Kidney glomerular epithelial cell (primary cell): Measurements from ENCODE around the gene FAM47B.
A peak's percentile ranks its signal among the peaks of the same experiment; 100 is the strongest.

Experiments
- DNase-seq: peaks from one replicate; lab custom pipeline; 2025; lab: John Stamatoyannopoulos, UW

The FAM47B gene

DNA sequence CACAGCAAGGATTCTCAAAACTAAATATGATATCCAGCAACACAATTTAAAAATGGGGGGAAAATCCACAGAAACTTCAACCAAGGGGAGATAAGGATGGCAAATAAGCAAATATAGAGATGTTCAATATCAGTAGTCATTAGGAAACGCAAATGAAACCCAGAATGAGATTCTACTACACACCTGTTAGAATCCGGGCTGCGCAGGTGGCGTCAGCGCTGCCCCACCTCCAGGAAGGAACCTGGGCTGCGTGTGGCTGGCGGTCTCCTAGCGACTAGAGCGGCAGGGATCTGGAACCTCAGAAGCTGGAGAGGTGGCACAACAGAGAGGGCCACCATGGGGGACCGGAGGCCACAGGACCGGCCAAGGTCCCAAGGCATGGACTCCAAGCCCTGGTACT is at the start of gene FAM47B:
TSS of gene FAM47B (plus strand) at position 301 of the 400 bp plus-strand sequence. CDS start at position 337, 36 bp downstream.
- no peak for DNase-seq

DNA sequence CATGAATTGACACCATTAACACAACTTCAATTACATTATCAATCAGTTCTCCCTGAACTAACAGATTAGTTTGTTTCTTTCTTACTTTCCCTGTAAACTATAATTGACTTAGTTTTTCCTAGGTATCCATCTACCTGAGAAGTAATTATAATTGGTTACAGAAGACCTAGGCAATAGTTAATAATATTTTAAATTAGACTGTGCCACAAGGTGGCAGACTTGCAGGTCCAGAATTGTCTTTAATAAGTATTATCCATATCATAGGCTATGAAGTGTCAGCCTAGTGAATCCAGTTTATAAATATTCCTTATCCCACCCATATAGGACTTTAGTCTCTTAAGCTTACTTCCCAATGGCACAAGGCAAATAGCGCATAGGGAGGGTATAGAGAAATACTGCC is 48.9 kb upstream of the FAM47B start:
- no peak for DNase-seq

DNA sequence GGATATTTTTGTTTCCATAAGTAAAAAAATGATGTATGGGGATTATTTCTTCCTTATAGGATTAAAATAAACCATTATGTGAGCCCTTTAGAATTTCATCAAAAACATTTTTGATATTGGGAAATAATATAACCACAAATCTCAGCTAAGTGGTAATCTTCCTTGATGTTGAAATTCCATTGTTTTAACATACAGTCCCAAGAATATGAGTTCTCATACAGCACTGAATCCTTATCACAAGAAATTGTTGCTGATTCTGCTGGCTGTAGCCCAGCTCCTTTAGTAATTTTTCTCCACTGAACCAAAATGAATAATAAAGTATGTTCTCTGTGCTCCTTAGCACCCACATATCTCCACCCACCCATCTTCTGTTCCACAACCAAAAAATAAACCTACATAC is 41.9 kb upstream of the FAM47B start:
- no peak for DNase-seq

DNA sequence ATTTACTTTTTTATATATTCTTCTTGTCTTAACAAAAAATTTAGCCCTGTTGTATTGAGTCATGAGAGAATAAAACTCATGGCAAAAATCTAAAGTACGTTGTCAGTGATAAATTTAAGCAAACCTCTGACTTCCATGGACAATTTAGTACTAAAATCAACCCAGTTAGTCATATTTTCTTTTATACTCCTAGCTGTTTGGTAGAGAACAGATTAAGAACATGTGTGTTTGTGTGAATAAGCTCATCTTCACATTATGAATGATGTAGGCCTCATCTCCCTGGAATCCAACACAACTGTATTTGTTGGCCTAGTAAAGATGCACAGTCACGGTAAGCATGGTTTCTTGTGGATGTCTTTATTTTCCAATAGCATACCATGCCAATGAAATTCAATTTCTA is 40.8 kb upstream of the FAM47B start:
- no peak for DNase-seq

DNA sequence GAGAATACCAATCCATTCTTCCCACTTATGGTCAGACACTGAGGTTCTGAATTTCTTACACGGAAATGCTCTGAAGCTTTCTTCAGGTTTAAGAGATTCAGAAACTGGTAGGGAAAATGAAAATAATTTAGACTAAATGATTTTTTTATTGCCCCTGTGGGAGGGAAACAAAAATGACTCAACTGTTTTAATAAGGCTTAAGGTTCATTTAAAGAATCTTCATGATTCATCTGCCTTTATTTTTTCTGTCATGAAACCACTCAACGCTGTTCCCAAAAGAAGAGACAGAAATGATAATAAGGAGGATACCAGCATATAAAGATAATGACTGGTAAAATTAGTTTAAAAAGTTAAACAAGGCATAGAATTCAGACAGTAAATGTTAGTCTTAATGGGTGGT is 39.3 kb upstream of the FAM47B start:
- no peak for DNase-seq

DNA sequence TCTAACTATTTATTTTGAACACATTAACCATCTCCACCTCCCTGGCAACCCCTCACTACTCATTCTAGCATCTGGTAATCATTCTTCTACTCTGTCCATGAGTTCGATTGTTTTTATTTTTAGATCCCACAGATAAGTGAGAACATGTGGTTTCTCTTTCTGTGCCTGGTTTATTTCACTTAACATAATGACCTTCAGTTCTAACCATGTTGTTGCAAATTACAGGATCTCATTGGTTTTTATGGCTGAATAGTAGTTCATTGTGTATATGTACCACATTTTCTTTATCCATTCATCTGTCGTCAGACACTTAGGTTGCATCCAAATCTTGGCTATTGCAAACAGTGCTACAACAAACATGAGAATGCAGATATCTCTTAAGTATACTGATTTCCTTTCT is 33.4 kb upstream of the FAM47B start:
- DNase-seq, result no peak

DNA sequence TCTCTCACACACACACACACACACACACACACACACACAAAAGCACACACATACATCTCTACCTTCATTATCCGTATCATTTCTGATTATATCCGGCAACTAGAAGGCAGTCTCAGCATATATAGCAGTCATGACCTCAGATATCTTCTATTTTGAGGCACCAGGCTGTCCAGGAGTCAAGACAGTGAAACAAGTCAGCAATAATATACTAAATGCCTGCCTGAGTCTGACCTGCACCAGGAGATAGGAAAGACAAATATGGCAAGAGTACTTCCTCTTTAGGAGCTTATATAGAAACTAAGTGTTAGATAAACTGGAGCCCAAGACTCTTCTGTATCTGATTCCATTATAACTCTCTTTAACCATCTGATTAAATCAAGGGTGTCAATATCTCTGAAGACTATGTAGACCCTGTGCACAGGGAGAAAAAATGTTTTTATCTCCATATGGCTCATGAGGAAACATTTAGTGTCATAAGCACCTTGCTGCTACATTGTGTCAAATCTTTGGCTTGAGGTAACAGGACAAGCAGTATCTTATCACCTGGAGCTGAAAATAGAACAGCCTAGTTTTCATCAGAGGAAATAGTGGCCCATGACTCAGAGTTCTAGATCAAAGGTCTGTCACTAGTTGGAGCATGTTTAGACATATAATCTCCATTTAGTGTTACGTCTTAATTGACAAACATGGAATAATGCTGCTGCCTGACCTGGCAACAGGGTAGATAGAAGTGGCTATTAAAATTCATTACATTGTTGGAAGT is 27.0 kb upstream of the FAM47B start:
- no peak for DNase-seq

DNA sequence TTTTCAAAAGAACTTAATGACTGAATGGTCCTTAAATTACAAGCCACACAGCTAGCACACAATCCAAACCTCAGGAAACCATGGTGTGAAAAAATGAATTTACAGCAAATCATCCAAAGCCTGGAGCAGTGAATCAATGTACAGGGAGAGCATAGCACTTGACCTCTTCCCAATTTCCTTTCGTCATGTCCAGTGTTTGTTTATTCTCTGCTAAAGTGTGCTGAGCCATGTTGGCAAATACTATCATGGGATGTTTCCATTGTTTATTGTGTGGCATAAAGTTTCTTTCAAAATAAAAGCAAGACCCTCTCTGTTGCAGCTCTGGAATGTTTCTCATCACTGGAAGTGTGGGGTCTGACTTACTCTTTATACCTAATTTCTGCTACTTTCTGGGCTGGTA is 25.4 kb upstream of the FAM47B start:
- DNase-seq, result no peak

DNA sequence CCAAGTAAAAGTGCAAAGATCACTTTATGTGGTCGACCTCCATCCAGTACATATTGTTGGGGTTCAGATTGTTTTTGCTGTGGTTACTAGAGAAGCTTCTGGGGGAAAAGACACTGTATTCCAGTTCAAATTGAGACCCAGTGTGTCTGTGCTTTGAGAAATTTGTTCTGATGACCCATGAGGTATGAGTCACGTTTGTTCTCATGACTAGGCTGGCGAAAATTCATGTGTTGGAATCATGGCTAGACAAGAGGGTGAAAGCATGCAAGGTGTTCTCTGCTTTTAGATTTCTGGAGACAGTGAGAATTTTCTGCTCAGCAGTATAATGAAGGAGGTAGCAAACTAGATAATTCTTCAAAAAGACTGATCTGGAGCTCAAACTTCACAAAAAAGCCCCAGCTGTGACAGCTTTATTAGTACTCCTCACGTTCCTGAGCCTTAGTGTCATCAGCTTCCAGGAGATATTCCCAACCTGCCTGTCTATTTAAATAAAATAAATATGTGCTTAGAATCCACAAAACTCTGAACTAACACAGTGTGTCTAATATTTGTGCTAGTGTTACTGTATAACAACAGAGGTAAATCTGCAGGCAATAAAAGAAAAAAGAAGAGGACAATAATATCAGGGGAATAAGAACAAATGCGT is 24.4 kb upstream of the FAM47B start:
- peak; percentile 19 for DNase-seq

DNA sequence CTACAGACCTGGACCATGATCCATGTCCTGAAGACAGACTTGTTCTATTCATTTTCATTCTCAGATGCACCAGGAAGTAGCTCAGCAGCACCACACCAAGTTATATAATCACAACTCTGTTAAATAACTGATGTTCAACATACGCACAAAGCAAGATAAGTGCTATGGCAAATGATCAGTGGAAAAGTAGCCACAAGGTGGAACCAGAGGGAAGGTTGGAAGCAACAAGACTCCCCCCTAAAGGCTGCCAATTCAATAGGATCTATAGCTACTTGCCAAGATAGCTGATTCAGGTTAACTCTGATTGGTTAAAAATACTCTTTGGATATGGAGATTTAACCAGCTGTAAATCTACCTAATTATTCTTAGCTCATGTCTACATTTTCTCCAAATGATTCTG is 23.7 kb upstream of the FAM47B start:
- DNase-seq, result peak; percentile 5

DNA sequence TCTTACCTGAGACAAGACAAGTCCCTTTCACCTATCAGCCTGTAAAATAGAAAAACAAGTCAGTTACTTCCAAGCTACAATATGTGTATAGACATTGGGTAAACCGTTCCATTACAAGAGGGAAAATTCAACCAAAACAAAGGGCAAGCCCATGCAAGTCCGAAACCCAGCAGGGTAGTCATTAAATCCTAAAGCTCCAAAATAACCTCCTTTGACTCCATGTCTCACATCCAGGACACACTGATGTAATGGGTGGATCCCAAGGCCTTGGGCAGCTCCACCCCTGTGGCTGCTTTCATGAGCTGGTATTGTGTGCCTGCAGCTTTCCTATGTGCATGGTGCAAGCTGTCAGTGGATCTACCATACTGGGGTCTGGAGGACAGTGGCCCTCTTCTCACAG is 14.7 kb upstream of the FAM47B start:
- no peak for DNase-seq

DNA sequence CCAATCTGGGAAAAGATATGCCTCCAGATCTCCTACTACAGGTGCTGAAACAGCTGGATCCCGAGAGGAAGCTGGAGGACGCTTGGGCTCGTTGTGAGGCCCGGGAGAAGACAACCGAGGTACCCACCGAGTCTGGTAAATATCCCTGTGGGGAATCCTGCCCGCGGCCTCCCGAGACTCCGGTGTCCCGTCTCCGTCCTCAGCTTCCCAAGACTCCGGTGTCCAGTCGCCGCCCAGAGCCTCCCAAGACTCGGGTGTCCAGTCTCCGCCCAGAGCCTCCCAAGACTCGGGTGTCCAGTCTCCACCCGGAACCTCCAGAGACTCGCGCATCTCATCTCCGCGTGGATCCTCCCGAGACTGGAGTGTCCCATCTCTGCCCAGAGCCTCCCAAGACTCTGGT is 639 bp downstream of the FAM47B start:
- no peak for DNase-seq

DNA sequence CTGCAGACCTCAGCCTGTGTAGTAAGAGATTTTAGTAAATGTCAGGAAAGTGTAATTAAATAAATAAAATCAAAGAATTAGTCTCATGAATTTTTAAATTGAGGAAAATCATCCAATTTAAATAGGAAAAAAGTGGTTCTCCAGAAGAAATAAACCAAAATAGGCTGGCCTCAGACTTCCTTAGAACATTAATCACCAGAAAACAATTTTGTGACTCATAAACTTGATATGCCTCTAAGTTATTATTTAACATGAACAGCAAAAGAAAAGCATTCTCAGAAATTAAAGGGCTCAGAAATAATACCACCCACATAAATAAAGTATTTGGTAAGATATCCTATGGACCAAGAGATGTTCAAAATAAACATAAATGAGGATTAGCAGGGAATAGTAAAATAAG is 14.3 kb downstream of the FAM47B start:
- DNase-seq, result peak; percentile 38

DNA sequence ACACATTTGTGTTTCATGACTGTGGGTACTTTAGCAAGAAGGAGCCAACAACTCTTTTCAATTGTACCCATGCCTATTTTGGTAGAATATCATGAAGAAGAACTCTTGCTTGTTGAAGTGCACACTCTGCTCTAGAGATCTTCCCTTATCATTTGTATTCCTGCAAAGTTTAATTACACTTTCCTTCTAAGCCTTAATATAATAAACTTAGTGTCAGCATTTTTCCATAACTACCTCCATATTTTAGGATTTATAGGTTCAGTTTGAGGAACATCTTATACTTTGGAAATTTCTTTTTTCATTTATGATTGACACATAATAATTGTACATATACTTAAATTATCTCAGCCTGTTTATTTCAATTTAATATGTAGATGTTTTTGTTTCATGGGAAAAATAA is 19.1 kb downstream of the FAM47B start:
- no peak for DNase-seq

DNA sequence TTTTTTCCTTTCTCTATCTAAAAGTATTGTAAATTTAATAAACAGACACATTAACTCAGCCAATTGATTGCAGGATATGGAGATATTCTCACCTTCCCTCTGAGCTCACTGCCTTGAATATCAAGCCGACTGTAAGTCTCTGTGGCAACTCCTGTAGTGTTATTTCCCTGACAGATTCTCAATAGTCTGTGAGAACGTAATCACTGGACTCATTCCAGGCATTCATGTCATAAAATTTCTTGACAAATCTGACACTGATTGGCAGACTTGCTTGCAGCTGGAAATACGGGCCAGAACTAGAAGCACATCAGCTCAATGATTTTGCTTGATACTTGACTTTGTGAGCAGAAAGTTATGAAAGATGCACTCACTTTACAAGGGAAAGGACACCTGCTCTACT is 29.6 kb downstream of the FAM47B start:
- DNase-seq, result no peak

DNA sequence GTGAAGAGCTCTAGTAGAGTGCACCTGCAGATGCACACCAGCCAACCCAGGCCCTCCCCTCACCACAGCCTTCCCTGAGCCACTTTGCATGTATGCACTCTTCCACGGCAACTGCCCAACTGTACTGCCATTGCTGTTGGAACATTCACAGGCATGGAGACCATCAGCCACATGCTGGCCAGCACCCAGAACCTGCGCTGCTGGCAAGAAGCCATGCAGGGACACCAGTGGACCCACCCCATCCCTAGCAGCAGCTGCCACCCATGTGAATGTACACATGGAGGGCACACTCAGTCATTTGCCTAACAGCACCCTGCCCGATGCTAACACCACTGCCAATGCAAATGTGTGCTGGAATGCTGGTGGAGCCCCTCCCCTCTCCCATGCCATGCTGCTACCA is 35.6 kb downstream of the FAM47B start:
- DNase-seq, result no peak

DNA sequence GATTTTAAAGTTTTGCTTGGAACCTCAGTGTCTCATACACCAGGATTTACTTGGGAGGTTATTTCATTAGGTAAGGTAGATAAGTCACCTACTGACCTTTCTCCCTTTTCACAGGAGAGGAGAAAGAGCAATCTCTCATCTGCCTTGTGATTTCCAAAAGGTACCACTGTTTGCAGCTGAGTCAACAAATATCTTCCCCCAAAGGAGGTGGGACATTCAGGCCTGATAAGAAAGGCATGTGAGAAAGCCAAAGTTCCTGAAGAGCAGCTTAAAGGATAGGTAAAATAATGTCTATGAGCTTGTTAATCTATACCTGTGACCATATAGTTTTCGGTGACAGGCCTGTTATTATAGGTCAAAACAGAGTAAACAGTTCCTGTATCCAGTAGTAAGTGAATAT is 45.0 kb downstream of the FAM47B start:
- no peak for DNase-seq
